ENCODE results near the gene AAK1.

GRCh38 chr2:69597843-69598610 lies 45.5 kb downstream of the AAK1 start:
- TF ChIP-seq YY1 (IDR thresholded peaks at IDR 0.05; ENCODE audit: insufficient read depth, insufficient read length) (no peak), ZNF274 (IDR thresholded peaks at IDR 0.05; ENCODE audit: low read depth, low read length) (no peak), SUZ12 (IDR thresholded peaks at IDR 0.05; ENCODE audit: extremely low read depth, insufficient read depth, insufficient read length) (no peak)

All from NT2/D1 (cell line).